ENCODE data around the gene SFMBT2.

DNA sequence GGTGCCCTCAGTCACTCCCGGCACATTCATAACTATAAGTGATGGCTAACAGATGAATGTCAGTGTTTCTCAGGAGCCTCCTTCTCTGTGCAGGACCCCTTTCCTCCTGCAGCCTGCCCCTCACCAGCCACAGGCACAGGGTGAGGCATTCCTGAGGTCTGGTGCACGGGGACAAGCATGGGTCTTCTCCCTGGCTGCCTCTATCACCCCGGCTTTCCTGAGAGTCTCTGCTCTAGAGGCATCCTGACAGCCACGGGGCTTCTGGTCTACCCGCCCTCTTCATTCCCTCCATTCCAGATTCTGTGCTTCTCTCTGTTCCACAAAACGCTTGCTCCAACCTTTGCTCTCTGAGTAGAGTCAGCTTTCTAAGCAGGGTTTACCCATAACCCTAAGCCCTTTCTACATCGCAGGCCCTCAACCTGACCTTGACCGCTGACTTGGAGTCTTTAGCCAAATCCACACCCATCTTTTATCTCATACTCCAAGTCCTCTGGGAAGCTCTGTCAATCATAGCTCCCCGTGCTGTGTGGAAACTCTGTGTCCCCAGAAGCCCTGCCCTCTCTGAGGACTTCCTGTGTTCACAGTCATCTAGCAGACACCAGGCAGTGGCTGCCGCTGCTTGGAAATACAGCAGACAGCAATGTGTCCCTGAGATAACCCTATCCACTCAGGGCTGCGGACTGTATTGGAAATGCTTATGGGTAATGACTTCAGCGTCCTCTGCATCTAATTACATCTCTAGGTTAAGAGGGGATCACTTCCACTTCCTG is 159.0 kb downstream of the SFMBT2 start:
- TF ChIP-seq, protein P1, sequence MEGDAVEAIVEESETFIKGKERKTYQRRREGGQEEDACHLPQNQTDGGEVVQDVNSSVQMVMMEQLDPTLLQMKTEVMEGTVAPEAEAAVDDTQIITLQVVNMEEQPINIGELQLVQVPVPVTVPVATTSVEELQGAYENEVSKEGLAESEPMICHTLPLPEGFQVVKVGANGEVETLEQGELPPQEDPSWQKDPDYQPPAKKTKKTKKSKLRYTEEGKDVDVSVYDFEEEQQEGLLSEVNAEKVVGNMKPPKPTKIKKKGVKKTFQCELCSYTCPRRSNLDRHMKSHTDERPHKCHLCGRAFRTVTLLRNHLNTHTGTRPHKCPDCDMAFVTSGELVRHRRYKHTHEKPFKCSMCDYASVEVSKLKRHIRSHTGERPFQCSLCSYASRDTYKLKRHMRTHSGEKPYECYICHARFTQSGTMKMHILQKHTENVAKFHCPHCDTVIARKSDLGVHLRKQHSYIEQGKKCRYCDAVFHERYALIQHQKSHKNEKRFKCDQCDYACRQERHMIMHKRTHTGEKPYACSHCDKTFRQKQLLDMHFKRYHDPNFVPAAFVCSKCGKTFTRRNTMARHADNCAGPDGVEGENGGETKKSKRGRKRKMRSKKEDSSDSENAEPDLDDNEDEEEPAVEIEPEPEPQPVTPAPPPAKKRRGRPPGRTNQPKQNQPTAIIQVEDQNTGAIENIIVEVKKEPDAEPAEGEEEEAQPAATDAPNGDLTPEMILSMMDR (IDR thresholded peaks at IDR 0.05) = no peak
- TF ChIP-seq JUNB (IDR thresholded peaks at IDR 0.05) = no peak
